GM21576 (cell line): ENCODE results near the gene CNPY2.
A peak's percentile ranks its signal among the peaks of the same experiment; 100 is the strongest.
"Not testable (repeated sequence)": the region's sequence is repeated elsewhere in the genome, so short reads cannot be mapped to it uniquely, and the experiment has no call there.

Source experiments
- ATAC-seq: cut with Tn5 transposase; IDR thresholded peaks from one replicate; pipeline ENCODE4 v1.9.1; 2021; ENCODE audit warnings: mild to moderate bottlenecking, moderate library complexity; ENCODE audit not compliant: unreplicated experiment

The CNPY2 gene

GRCh38 chr12:56299308-56299852 lies 16.4 kb downstream of the CNPY2 start:
- ATAC-seq: peak; percentile 3

- ATAC-seq: no peak
Observed at GRCh38 chr12:56298828-56299227, 17.0 kb downstream of the CNPY2 start.

- no peak for ATAC-seq
Observed at GRCh38 chr12:56297400-56297799, 18.4 kb downstream of the CNPY2 start.

- no peak for ATAC-seq
Observed at GRCh38 chr12:56296295-56296694, 19.5 kb downstream of the CNPY2 start.

- ATAC-seq: no peak
Observed at GRCh38 chr12:56293795-56294194, 22.0 kb downstream of the CNPY2 start.

- no peak for ATAC-seq
Observed at GRCh38 chr12:56288705-56289387, 26.9 kb downstream of the CNPY2 start.

GRCh38 chr12:56286044-56286830 lies 29.6 kb downstream of the CNPY2 start:
- no peak for ATAC-seq

GRCh38 chr12:56284263-56284662 lies 31.5 kb downstream of the CNPY2 start:
- ATAC-seq: not testable (repeated sequence)

GRCh38 chr12:56282579-56282978 lies 33.2 kb downstream of the CNPY2 start:
- ATAC-seq: no peak

- ATAC-seq: no peak
Observed at GRCh38 chr12:56282030-56282429, 33.8 kb downstream of the CNPY2 start.

- no peak for ATAC-seq
Observed at GRCh38 chr12:56280849-56281248, 34.9 kb downstream of the CNPY2 start.

- ATAC-seq: no peak
Observed at GRCh38 chr12:56278905-56279304, 36.9 kb downstream of the CNPY2 start.

GRCh38 chr12:56274299-56274698 lies 41.5 kb downstream of the CNPY2 start:
- ATAC-seq: no peak

GRCh38 chr12:56272468-56272867 lies 43.3 kb downstream of the CNPY2 start:
- ATAC-seq: not testable (repeated sequence)

GRCh38 chr12:56271031-56271430 lies 44.8 kb downstream of the CNPY2 start:
- no peak for ATAC-seq

GRCh38 chr12:56267443-56268071 lies 48.2 kb downstream of the CNPY2 start:
- peak; percentile 10 for ATAC-seq

- ATAC-seq: peak; percentile 78
Observed at GRCh38 chr12:56266693-56267442, 48.9 kb downstream of the CNPY2 start, which contains the start of gene COQ10A. Gene COQ10A, plus strand, starts transcription at chr12:56266942. Its CDS starts 177 bp downstream, at chr12:56267119.

- not testable (repeated sequence) for ATAC-seq
Observed at GRCh38 chr12:56266068-56266692, 49.6 kb downstream of the CNPY2 start.

- not testable (repeated sequence) for ATAC-seq
Observed at GRCh38 chr12:56262955-56263354, 52.8 kb downstream of the CNPY2 start.
